B cell (primary cell): ENCODE data around the gene EIF4A3.

ENCODE experiments used
- EZH2 ChIP-seq: IDR thresholded peaks from 2 replicates; pipeline ENCODE4 v1.6.1; 2012; ENCODE audit warnings: borderline replicate concordance, low read depth, mild to moderate bottlenecking, moderate library complexity, low read length; ENCODE audit not compliant: insufficient read depth, poor library complexity, severe bottlenecking
- TF ChIP-seq, protein P1 (sequence below): fragments of 200-600 bp; IDR thresholded peaks from one replicate; pipeline ENCODE4 v1.8.0; 2022; ENCODE audit warnings: antibody characterized with exemption, mild to moderate bottlenecking

DNA sequence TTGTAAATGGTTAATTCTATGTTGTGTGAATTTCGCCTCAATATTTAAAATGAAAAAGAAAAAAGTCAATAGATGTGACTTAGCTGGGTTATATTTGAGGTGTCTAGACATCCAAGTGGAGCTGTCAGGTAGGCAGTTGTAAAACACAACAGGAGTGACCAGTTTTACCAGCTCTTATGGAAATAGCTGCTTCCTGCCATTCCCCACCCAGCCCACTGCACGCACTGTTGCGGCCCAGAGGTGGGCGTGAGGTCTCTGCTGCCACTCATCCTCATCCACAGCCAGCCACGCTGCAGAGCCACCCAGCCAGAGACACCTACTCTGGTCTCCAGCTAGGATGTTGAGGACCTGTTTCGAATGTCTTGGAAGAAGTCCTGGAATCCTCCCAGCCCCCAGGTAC is 19.5 kb upstream of the EIF4A3 start:
- TF ChIP-seq, protein P1, sequence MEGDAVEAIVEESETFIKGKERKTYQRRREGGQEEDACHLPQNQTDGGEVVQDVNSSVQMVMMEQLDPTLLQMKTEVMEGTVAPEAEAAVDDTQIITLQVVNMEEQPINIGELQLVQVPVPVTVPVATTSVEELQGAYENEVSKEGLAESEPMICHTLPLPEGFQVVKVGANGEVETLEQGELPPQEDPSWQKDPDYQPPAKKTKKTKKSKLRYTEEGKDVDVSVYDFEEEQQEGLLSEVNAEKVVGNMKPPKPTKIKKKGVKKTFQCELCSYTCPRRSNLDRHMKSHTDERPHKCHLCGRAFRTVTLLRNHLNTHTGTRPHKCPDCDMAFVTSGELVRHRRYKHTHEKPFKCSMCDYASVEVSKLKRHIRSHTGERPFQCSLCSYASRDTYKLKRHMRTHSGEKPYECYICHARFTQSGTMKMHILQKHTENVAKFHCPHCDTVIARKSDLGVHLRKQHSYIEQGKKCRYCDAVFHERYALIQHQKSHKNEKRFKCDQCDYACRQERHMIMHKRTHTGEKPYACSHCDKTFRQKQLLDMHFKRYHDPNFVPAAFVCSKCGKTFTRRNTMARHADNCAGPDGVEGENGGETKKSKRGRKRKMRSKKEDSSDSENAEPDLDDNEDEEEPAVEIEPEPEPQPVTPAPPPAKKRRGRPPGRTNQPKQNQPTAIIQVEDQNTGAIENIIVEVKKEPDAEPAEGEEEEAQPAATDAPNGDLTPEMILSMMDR, result no peak
- no peak for TF ChIP-seq EZH2
